T-cell (primary cell): ENCODE data around the gene RRBP1. TPM values are rescaled to one million over a fixed set of nuclear protein-coding genes. Genes with fewer than 3 reads are reported as not detected.

Source experiments
- ATAC-seq, 4 experiments: fragments of 200-7000 bp in 3 of 4; fragments of 150-1000 bp in 1 of 4; cut with Tn5 transposase; replicated peaks in 1 of 4; 1 replicate in 3 of 4; 2 replicates in 1 of 4; pipeline ENCODE4 v1.10.0; 2021; ENCODE audit warnings: moderate library complexity in 3 of 4, mild to moderate bottlenecking in 2 of 4, moderate number of reproducible peaks in 1 of 4
- CTCF ChIA-PET, 2 donors: fragments of 300-600 bp; sonication (Branson Sonifier 250); formaldehyde crosslinking; loops; one replicate each; lab custom pipeline; 2022; ENCODE audit warnings: antibody characterized with exemption in 2 of 2; lab: Charles Lee
- POLR2A ChIA-PET, 2 donors: fragments of 300-600 bp; sonication (Branson Sonifier 250); formaldehyde crosslinking; loops; one replicate each; lab custom pipeline; 2022; ENCODE audit warnings: antibody characterized with exemption in 2 of 2; lab: Charles Lee
- DNase-seq, 35 experiments: peaks; one replicate each; pipeline versions ENCODE4 v3.0.0 to v3.0.0-alpha.2; 2013 to 2023
- H3K27ac ChIP-seq: one replicate; pipeline ENCODE4 v1.5.1; 2013; ENCODE audit warnings: low read length
- H3K27me3 ChIP-seq, 2 experiments: replicated peaks in 1 of 2; 1 replicate in 1 of 2; 2 replicates in 1 of 2; pipeline versions ENCODE4 v1.6.1 to v1.7.0; 2013; ENCODE audit warnings: low read length in 1 of 2, mixed read lengths in 1 of 2; ENCODE audit not compliant: control insufficient read depth in 2 of 2, insufficient read depth in 2 of 2; ENCODE audit errors: extremely low read depth in 1 of 2
- H3K36me3 ChIP-seq, 2 donors: 1 replicate in 1 of 2; 2 replicates in 1 of 2; pipeline versions ENCODE4 v1.6.1 to v1.7.0; 2013; ENCODE audit warnings: low read length in 1 of 2; ENCODE audit not compliant: control insufficient read depth in 2 of 2, insufficient read depth in 1 of 2; ENCODE audit errors: extremely low read depth in 1 of 2
- H3K4me1 ChIP-seq, 2 experiments: 1 replicate in 1 of 2; 2 replicates in 1 of 2; pipeline versions ENCODE4 v1.6.1 to v1.7.0; 2013; ENCODE audit warnings: low read length in 2 of 2, mixed read lengths in 1 of 2; ENCODE audit not compliant: insufficient read depth in 2 of 2, control insufficient read depth in 1 of 2; ENCODE audit errors: extremely low read depth in 1 of 2
- H3K4me3 ChIP-seq, 2 donors: 1 replicate in 1 of 2; 2 replicates in 1 of 2; pipeline versions ENCODE4 v1.5.1 to v1.7.0; 2013; ENCODE audit warnings: mild to moderate bottlenecking in 2 of 2, low read length in 1 of 2, moderate library complexity in 1 of 2; ENCODE audit not compliant: control insufficient read depth in 1 of 2; ENCODE audit errors: extremely low read depth in 1 of 2
- H3K9me3 ChIP-seq: 2 replicates; pipeline ENCODE4 v1.7.0; 2013
- H3K27ac Mint-ChIP-seq, 2 donors: one replicate each; pipeline ENCODE4 v1.8.0; 2020 to 2021; ENCODE audit warnings: mild to moderate bottlenecking in 2 of 2, mixed read lengths in 2 of 2
- H3K27me3 Mint-ChIP-seq, 2 donors: one replicate each; pipeline ENCODE4 v1.8.0; 2021 to 2022; ENCODE audit warnings: mixed read lengths in 2 of 2
- H3K36me3 Mint-ChIP-seq: one replicate; pipeline ENCODE4 v1.8.0; 2021; ENCODE audit warnings: mixed read lengths
- H3K4me1 Mint-ChIP-seq, 3 donors: one replicate each; pipeline ENCODE4 v1.8.0; 2020 to 2022; ENCODE audit warnings: mixed read lengths in 3 of 3, mild to moderate bottlenecking in 1 of 3
- H3K4me3 Mint-ChIP-seq, 3 donors: one replicate each; pipeline ENCODE4 v1.8.0; 2020 to 2022; ENCODE audit warnings: mild to moderate bottlenecking in 3 of 3, mixed read lengths in 3 of 3, moderate library complexity in 3 of 3
- H3K9me3 Mint-ChIP-seq, 3 donors: one replicate each; pipeline ENCODE4 v1.8.0; 2020 to 2022; ENCODE audit warnings: mixed read lengths in 3 of 3
- WGBS: methylation state at CpG from one replicate; pipeline ENCODE4 v1.1.5; 2013; ENCODE audit warnings: missing lambda C conversion rate; ENCODE audit not compliant: insufficient coverage; 5-methylcytosine and 5-hydroxymethylcytosine counted together
- total RNA-seq, 35 experiments: library from RNA in 6 of 35; stranded (reverse) in 6 of 35; fragments of 120-200 nt in 1 of 35; gene quantifications; one replicate each; pipeline versions ENCODE4 v1.2.1 to v1.2.4 and lab custom pipeline; 2013 to 2026

RRBP1 gene
- total RNA-seq, 5 donors from 2014 or later (not counting 1 experiment from before 2014, with no cell fraction given), result 26.3 to 32.4 (median 30.1) TPM

DNA sequence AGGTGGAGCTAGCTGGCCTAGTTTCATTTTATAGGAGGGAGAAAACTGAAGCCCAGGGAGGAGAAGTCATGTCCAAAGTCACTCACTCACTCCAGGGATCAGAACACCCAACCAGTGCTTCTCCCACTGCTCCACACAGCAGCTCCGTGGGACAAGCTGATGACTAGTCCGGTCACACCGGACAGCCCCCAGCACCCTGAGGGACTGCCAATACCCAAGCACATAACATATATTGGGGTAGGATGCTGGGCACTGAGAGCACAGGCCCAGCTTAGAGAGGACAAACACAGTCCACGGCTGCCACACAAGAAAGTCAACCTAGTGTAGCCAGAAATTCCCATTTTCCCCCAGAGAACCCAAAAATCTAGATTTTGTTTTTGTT lies 5.7 kb downstream of the RRBP1 start:
- no peak overlapping the region for H3K27ac ChIP-seq
- no peak overlapping the region for H3K4me3 Mint-ChIP-seq
- H3K9me3 ChIP-seq, result no peaks in the 10 kb centered on the region
- H3K27me3 Mint-ChIP-seq, result no peaks in the 10 kb centered on the region
- DNase-seq (no peak), ATAC-seq (no peak)
- ChIA-PET CTCF (no interaction called here), POLR2A (no interaction called here)
- peaks cover 0 to 13% of the 10 kb centered on the region in 2 experiments for H3K4me1 ChIP-seq
- no peak overlapping the region for H3K27ac Mint-ChIP-seq
- peaks cover 0 to 4% of the 10 kb centered on the region in 2 donors for H3K36me3 ChIP-seq
- no peak overlapping the region for H3K4me3 ChIP-seq
- H3K9me3 Mint-ChIP-seq, result no peaks in the 10 kb centered on the region
- no peaks in the 10 kb centered on the region for H3K27me3 ChIP-seq
- peaks cover 6% of the 10 kb centered on the region for H3K36me3 Mint-ChIP-seq
- no CpG with 5 or more reads among the region's 4 CpGs for WGBS
- peaks cover 17 to 22% (median 20%) of the 10 kb centered on the region in 3 donors for H3K4me1 Mint-ChIP-seq

DNA sequence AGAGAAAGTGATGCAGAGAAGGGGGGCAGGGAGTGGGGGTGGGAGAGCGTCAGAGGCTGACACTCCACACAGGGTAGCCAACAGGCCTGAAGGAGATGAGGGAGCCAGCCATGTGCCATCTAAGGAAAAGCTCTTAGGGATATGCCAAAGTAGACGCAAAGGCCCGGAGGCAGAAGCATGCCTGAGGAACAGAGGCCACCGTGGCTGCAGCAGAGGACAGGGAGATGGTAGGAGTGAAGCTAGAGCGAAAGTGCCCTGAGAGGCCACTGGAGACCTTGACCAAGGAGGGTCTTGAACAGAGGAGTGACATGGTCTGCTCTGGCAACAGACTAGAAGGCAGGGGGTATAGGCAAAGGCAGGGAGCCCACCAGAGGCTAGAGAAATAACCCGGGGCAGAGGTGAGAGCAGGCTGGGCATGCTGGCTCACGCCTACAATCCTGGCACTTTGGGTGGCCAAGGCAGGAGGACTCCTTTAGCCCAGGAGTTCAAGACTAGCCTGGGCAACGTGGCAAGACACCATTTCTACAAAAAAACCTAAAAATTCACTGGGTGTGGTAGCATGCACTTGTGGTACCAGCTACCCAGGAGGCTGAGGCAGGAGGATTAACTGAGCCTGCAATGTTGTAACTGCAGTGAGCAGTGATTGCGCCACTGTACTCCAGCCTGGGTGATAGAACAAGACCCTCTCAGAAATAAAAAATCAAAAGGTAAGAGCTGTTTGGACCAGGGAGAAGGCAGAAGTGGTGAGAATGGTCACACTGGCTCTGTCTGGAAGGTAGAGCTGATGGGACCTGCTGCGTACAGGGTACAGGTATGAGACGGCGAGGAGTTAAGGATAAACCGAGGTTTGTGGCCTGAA lies 6.3 kb downstream of the RRBP1 start:
- Mint-ChIP-seq H3K4me3 (no peak overlapping the region), H3K36me3 (peaks cover 6% of the 10 kb centered on the region), H3K27ac (peak overlapping the region in 1 of 2 donors; percentile 3), H3K27me3 (no peaks in the 10 kb centered on the region), H3K9me3 (no peaks in the 10 kb centered on the region), H3K4me1 (peaks cover 17 to 28% (median 26%) of the 10 kb centered on the region in 3 donors)
- Histone ChIP-seq H3K4me3 (no peak overlapping the region), H3K27me3 (no peaks in the 10 kb centered on the region), H3K27ac (no peak overlapping the region), H3K9me3 (no peaks in the 10 kb centered on the region), H3K36me3 (peaks cover 0 to 4% of the 10 kb centered on the region in 2 donors), H3K4me1 (peaks cover 0 to 11% of the 10 kb centered on the region in 2 experiments)
- CTCF ChIA-PET, result interaction anchor here in 1 of 2 donors (0.6 kb wide), 1 partner anchor 10 kb away, joined by 6 read pairs; no protein-coding TSS in a partner anchor
- POLR2A ChIA-PET, result interaction anchor here in 1 of 2 donors (0.5 to 0.6 kb wide), 2 partner anchors 65 to 108 kb away, joined by 4 to 5 read pairs; no protein-coding TSS in a partner anchor
- ATAC-seq (no peak), DNase-seq (no peak)
- WGBS, result 93% methylated on average over 8 of the region's 13 CpGs

DNA sequence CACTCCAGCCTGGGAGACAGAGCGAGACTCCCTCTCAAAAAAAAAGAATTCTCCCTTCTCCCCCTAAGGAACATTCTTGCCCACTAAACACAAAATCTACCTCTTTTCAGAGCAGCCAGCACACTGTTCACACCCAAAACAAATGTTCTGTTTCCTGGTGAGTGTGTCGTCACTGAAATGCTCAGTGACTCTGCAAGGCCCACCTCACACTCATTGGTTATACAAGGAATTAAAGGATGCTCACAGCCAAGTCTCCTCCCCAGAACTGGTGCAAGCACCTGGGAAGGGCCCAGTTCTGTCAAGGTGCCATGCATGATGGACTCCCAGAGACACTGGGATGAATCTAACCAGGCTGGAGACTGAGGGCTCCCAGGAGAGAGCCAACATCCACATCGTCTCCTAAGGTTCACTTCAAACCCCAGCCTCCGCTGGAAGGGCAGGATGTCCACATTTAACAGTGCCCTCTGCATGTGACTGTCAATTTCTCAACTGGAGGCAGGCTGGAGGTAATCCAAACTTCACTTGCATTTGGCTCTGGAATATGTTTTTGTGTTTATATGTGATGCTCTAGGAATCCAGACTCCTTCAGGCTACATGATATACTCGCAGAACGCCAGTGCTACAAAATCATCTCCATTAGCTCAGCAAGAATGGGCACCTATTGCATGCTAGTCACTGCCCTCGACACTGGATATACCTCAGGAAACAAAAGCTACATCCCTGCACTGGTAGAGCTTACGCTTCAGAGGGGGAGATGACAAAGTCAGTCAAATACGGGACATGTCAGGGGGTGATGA lies 7.1 kb downstream of the RRBP1 start:
- no peak overlapping the region for H3K4me3 Mint-ChIP-seq
- H3K9me3 Mint-ChIP-seq, result no peaks in the 10 kb centered on the region
- CTCF ChIA-PET, result interaction anchor here in 1 of 2 donors (0.6 kb wide), 1 partner anchor 9 kb away, joined by 6 read pairs; no protein-coding TSS in a partner anchor
- peaks cover 0 to 4% of the 10 kb centered on the region in 2 donors for H3K36me3 ChIP-seq
- H3K4me1 Mint-ChIP-seq, result peaks cover 12 to 25% (median 23%) of the 10 kb centered on the region in 3 donors
- WGBS, result 96% methylated on average over 4 of the region's 9 CpGs
- no peak for DNase-seq
- H3K27ac Mint-ChIP-seq, result no peak overlapping the region
- H3K36me3 Mint-ChIP-seq, result peaks cover 6% of the 10 kb centered on the region
- peaks cover 0 to 3% of the 10 kb centered on the region in 2 experiments for H3K4me1 ChIP-seq
- H3K9me3 ChIP-seq, result no peaks in the 10 kb centered on the region
- H3K27me3 ChIP-seq, result no peaks in the 10 kb centered on the region
- no peak for ATAC-seq
- H3K27me3 Mint-ChIP-seq, result no peaks in the 10 kb centered on the region
- no peak overlapping the region for H3K27ac ChIP-seq
- POLR2A ChIA-PET, result interaction anchor here in 1 of 2 donors (0.6 kb wide), 1 partner anchor 108 kb away, joined by 4 read pairs; no protein-coding TSS in a partner anchor
- no peak overlapping the region for H3K4me3 ChIP-seq

DNA sequence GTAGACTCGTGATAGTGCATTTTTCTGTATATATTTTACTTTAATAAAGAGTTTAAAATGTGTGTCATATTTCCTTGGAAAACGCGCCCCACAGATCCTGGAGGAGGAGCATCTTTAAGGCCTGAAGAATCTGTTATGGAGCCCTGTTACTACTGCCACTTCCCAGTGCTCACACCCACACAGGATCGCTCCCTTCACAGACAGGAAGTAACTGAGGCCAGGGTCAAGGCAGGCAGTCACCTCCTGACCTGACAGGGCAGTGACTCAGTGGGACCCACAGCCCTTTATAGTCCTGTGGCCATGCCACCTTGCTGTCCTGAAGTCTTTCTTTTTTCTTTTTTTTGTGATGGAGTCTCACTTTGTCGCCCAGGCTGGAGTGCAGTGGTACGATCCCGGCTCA lies 9.0 kb downstream of the RRBP1 start:
- WGBS, result 100% methylated on average over 3 of the region's 7 CpGs
- ChIA-PET CTCF (no interaction called here), POLR2A (no interaction called here)
- DNase-seq, result no peak
- Mint-ChIP-seq H3K4me1 (peaks cover 2 to 23% (median 17%) of the 10 kb centered on the region in 3 donors), H3K27me3 (no peaks in the 10 kb centered on the region), H3K9me3 (no peaks in the 10 kb centered on the region), H3K4me3 (no peak overlapping the region), H3K36me3 (peaks cover 10% of the 10 kb centered on the region), H3K27ac (no peak overlapping the region)
- Histone ChIP-seq H3K4me1 (no peaks in the 10 kb centered on the region), H3K36me3 (no peaks in the 10 kb centered on the region), H3K27me3 (no peaks in the 10 kb centered on the region), H3K4me3 (no peak overlapping the region), H3K27ac (no peak overlapping the region), H3K9me3 (no peaks in the 10 kb centered on the region)
- no peak for ATAC-seq

- no peaks in the 10 kb centered on the region for H3K36me3 ChIP-seq
- H3K27ac ChIP-seq, result no peak overlapping the region
- Mint-ChIP-seq H3K27ac (no peak overlapping the region), H3K9me3 (no peaks in the 10 kb centered on the region), H3K4me3 (no peak overlapping the region), H3K27me3 (no peaks in the 10 kb centered on the region), H3K4me1 (peaks cover 7 to 28% (median 25%) of the 10 kb centered on the region in 3 donors), H3K36me3 (peaks cover 10% of the 10 kb centered on the region)
- H3K27me3 ChIP-seq, result no peaks in the 10 kb centered on the region
- DNase-seq (no peak), ATAC-seq (no peak)
- no peaks in the 10 kb centered on the region for H3K9me3 ChIP-seq
- ChIA-PET CTCF (no interaction called here), POLR2A (no interaction called here)
- H3K4me1 ChIP-seq, result no peaks in the 10 kb centered on the region
- H3K4me3 ChIP-seq, result no peak overlapping the region
- WGBS, result 71% methylated on average over 4 of the region's 4 CpGs
These were observed 10.5 kb downstream of the RRBP1 start for GRCh38 chr20:17671565-17671964.

- CTCF ChIA-PET, result no interaction called here
- H3K9me3 Mint-ChIP-seq, result no peaks in the 10 kb centered on the region
- peaks cover 13 to 31% (median 30%) of the 10 kb centered on the region in 3 donors for H3K4me1 Mint-ChIP-seq
- Histone ChIP-seq H3K4me3 (no peak overlapping the region), H3K4me1 (peaks cover under 1% of the 10 kb centered on the region in 2 experiments), H3K27ac (no peak overlapping the region), H3K36me3 (no peaks in the 10 kb centered on the region), H3K9me3 (no peaks in the 10 kb centered on the region), H3K27me3 (no peaks in the 10 kb centered on the region)
- H3K4me3 Mint-ChIP-seq, result no peak overlapping the region
- DNase-seq, result no peak
- ATAC-seq, result no peak
- no CpG with 5 or more reads among the region's 1 CpG for WGBS
- no peaks in the 10 kb centered on the region for H3K27me3 Mint-ChIP-seq
- POLR2A ChIA-PET, result no interaction called here
- no peak overlapping the region for H3K27ac Mint-ChIP-seq
- peaks cover 10% of the 10 kb centered on the region for H3K36me3 Mint-ChIP-seq
These were observed 11.0 kb downstream of the RRBP1 start for GRCh38 chr20:17671011-17671410.
